ENCODE results near the gene RETREG3. TPM values are rescaled to one million over a fixed set of nuclear protein-coding genes. Genes with fewer than 3 reads are reported as not detected.

Gene RETREG3
- total and polyA plus RNA-seq, 2 of the 13 experiments (the other 11 are each of a cell fraction or from before 2014, with no cell fraction given): 47.0 to 55.8 TPM

GRCh38 chr17:42554250-42555121, 54.7 kb downstream of the RETREG3 start (continued):
- TF ChIP-seq HNF1A (IDR thresholded peaks at IDR 0.05; ENCODE audit: low read depth) (no peak), HNF1A (CRISPR knock-in tag; IDR thresholded peaks at IDR 0.05; ENCODE audit: borderline replicate concordance) (peak; percentile 83), FOXA3 (CRISPR knock-in tag; IDR thresholded peaks at IDR 0.05) (peak; percentile 69; the same call in 1 of the 2 replicates), ZMAT5 (CRISPR knock-in tag; IDR thresholded peaks at IDR 0.05; ENCODE audit: borderline replicate concordance, low read depth) (no peak), DMTF1 (CRISPR knock-in tag; IDR thresholded peaks at IDR 0.05) (no peak), MEF2D (CRISPR knock-in tag; IDR thresholded peaks at IDR 0.05) (0 out of 2 replicates have a peak, but pooled peaks have one; percentile 70), TP53 (CRISPR knock-in tag; conservative IDR thresholded peaks at IDR 0.05) (peak; percentile 53; the same call in 1 of the 2 replicates), KLF9 (CRISPR knock-in tag; IDR thresholded peaks at IDR 0.05; ENCODE audit: low read depth) (peak; percentile 96; the same call in 1 of the 2 replicates), SMARCC2 (IDR thresholded peaks at IDR 0.05) (no peak), ZBTB33 (CRISPR knock-in tag; IDR thresholded peaks at IDR 0.05) (peak; percentile 34; the same call in 1 of the 2 replicates), ZNF761 (CRISPR knock-in tag; conservative IDR thresholded peaks at IDR 0.05) (peak; percentile 77; the same call in 1 of the 2 replicates), KLF16 (CRISPR knock-in tag; IDR thresholded peaks at IDR 0.05) (peak in 1 of 2 experiments; percentile 87; a peak in 1 of 4 replicates)

Data from HepG2 (cell line).